Ovary (tissue), 10 donors: Measurements from ENCODE around the gene CTRB1. TPM values are rescaled to one million over a fixed set of nuclear protein-coding genes. Genes with fewer than 3 reads are reported as not detected.

Experiments used
- DNase-seq, 5 donors: peaks; one replicate each; pipeline ENCODE4 v3.0.0-alpha.2; 2019 to 2020
- H3K27ac ChIP-seq, 2 donors: fragments of 200-600 bp; one replicate each; pipeline versions ENCODE4 v1.5.1 to v1.8.0; 2019 to 2022
- H3K27me3 ChIP-seq: fragments of 200-600 bp; one replicate; pipeline ENCODE4 v1.8.0; 2022
- H3K36me3 ChIP-seq: fragments of 200-600 bp; sonication (generic); one replicate; pipeline ENCODE4 v1.5.1; 2019
- H3K4me1 ChIP-seq: one replicate; pipeline ENCODE4 v1.8.1; 2013; ENCODE audit warnings: mild to moderate bottlenecking, moderate library complexity; ENCODE audit not compliant: insufficient read depth
- H3K4me3 ChIP-seq: fragments of 200-600 bp; sonication (generic); one replicate; pipeline ENCODE4 v1.5.1; 2017
- H3K9me3 ChIP-seq, 2 donors: fragments of 200-600 bp in 1 of 2; sonication (generic) in 1 of 2; one replicate each; pipeline versions ENCODE4 v1.5.1 to v1.8.1; 2013 to 2019; ENCODE audit warnings: mild to moderate bottlenecking in 1 of 2, moderate library complexity in 1 of 2
- CTCF ChIP-seq, 3 donors: fragments of 450-650 bp in 2 of 3; fragments of 200-600 bp in 1 of 3; IDR thresholded peaks; one replicate each; pipeline versions ENCODE4 v1.5.1 to v1.8.0; 2016 to 2022; ENCODE audit warnings: antibody characterized with exemption in 3 of 3, mild to moderate bottlenecking in 1 of 3
- EP300 ChIP-seq: sonication (generic); formaldehyde crosslinking; IDR thresholded peaks from one replicate; pipeline ENCODE4 v1.6.1; 2017; ENCODE audit warnings: antibody characterized with exemption
- POLR2A ChIP-seq: fragments of 450-650 bp; IDR thresholded peaks from one replicate; pipeline ENCODE4 v1.6.1; 2017; ENCODE audit warnings: antibody characterized with exemption, mild to moderate bottlenecking, moderate library complexity
- WGBS, 3 donors: extraction: QIAGEN DNeasy Blood & Tissue Kit in 1 of 3; methylation state at CpG; one replicate each; pipeline versions ENCODE4 v1.1.5 to v1.1.7; 2013 to 2017; 5-methylcytosine and 5-hydroxymethylcytosine counted together
- intact Hi-C, 4 donors: fragments of 100-400 bp; cut with DNase I; formaldehyde crosslinking; loops; one replicate each; pipeline versions ENCODE4 v1.11.0 to v1.15.1; 2022 to 2023
- long read RNA-seq, 3 donors: library from polyadenylated mRNA in 2 of 3; unstranded in 2 of 3; transcript quantifications; one replicate each; pipeline ENCODE4 v2.0.0 and lab custom pipeline, GENCODE V29; 2021 to 2026
- polyA plus RNA-seq, 2 donors: library from polyadenylated mRNA; stranded (reverse); fragments of 200-250 nt in 1 of 2; fragments of 350-450 nt in 1 of 2; fragmentation: Illumina TruSeq in 1 of 2; extraction: RNeasy Lipid Tissue Mini Kit (QIAGEN cat#74804) in 1 of 2; gene quantifications; one replicate each; pipeline ENCODE4 v1.2.3, GENCODE V29; 2013 to 2014
- total RNA-seq, 7 donors: library from RNA; depleted of rRNA in 2 of 7; stranded (reverse); fragments of >200 nt in 2 of 7; fragmentation: NEBNext Ultra II Directional in 3 of 7; extraction: Animal tissue kit (Norgen Biotek cat#: 25700) in 3 of 7; gene quantifications; one replicate each; pipeline versions ENCODE4 v1.1.0 to v1.2.4, GENCODE V29; 2016 to 2023
- donor health status: DM: no; HTN: no; CAD: no; lungs with moderate emphysema.
- donor health status: DM: no; HTN: no; CAD: no.
- donor health status: Bipolar disorder and iron deficiency.
- donor health status: DM: yes; HTN: yes; CAD: no.
- donor health status: DM: no; HTN: no; CAD: no.
- donor health status: DM: yes; HTN: yes; CAD: no.

The CTRB1 gene
- total RNA-seq, result 10 to 100 TPM in 2 of 7 donors, 1 to 10 TPM in 1, under 1 TPM in 2, not detected in 2; 0.67 to 14.7 (median 3.1) TPM
- not detected for polyA plus RNA-seq
- long read RNA-seq, donor 1, result 0 reads
- long read RNA-seq, donor 2, partial matches to known transcripts, result 0 of 10 reads
- long read RNA-seq, donor 2, other reads (novel, unspliced or antisense), result 10 of 10 reads
- long read RNA-seq, donor 3, result 0 reads

DNA sequence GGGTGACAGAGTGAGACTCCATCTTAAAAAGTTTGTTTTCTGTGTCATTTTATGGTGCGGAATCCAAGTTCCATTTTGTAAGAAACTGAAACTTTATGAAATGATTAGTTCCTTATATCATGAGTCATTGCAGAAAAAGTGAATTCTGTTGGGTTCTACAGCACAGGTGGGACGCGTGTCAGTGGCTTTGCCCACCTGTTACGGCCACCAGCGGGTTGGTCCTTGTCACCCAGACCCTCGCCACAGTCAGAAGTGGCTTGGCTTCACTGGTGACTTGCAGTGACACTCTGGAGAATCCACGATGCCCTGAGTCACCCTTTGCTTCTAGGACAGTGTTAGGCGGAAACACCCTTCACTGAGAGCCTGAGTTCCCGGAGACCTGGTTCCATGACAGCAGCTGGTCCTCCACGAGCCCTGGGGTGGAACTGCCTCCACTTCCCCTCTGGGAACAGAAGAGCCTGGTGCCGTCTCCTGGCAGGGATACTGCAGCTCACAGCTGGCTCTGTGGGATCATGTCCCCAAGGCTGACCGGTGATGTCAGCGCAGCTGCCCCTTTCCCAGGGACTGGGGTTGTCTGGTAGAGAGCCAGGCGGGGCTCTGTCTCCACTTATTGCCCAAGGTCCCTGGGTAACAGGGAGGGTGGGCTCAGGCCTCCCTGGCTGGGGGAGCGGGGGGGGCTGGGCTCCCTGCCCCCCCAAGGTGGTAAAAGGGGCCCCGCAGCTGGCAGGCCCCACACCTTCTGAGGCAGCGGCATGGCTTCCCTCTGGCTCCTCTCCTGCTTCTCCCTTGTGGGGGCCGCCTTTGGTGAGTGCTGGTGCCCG lies at the start of gene CTRB1:
CTRB1 (plus strand) TSS at position 733 of the 821 bp plus-strand sequence; CDS start at position 753, 20 bp downstream.
- no peak within 1 kb of the TSS for H3K4me3 ChIP-seq
- no peak for DNase-seq
- no peaks in the 10 kb centered on the region for H3K36me3 ChIP-seq
- H3K9me3 ChIP-seq, result no peaks in the 10 kb centered on the region
- no peaks in the 10 kb centered on the region for H3K27me3 ChIP-seq
- WGBS, 3 donors, result 88 to 91% (median 90%) methylated on average over 16 to 19 of the region's 19 CpGs
- intact Hi-C loops, result no loop called here
- TF ChIP-seq EP300 (no peak), POLR2A (no peak), CTCF (IDR thresholded peaks at IDR 0.05) (no peak)
- no peak within 1 kb of the TSS for H3K27ac ChIP-seq
- H3K4me1 ChIP-seq, result no peaks in the 10 kb centered on the region

- 87 to 96% (median 94%) methylated on average over 10 of the region's 10 CpGs for WGBS, 3 donors
- intact Hi-C loops, result no loop called here
- Histone ChIP-seq H3K27ac (no peak overlapping the region), H3K4me1 (no peaks in the 10 kb centered on the region), H3K4me3 (no peak overlapping the region), H3K9me3 (peaks cover 0 to 9% of the 10 kb centered on the region in 2 donors), H3K36me3 (no peaks in the 10 kb centered on the region), H3K27me3 (no peaks in the 10 kb centered on the region)
- no peak for DNase-seq
- TF ChIP-seq EP300 (no peak), CTCF (IDR thresholded peaks at IDR 0.05) (no peak), POLR2A (no peak)
Observed at GRCh38 chr16:75169899-75170405, 48.8 kb upstream of the CTRB1 start.

DNA sequence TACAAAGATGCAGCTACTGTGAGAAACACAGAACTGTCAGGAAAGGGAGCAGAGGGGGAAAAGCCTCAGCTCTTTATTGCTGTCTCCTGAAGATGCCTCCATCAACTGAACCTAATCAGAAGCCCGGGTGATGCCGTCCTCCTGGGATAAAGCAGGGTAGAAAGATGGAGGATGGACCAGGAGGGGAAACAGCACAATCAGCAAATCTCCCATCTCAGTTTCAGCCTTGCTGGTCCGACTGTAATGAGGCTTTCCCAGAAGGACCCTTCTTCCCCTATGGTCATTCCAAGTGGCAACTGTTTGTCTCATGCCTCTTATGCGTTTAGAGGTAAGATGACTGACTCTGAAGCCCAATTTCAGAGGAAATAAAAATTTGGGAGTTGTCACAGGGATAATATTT lies 46.2 kb upstream of the CTRB1 start:
- no peaks in the 10 kb centered on the region for H3K27me3 ChIP-seq
- no peaks in the 10 kb centered on the region for H3K4me1 ChIP-seq
- H3K9me3 ChIP-seq, result peaks cover 0 to 15% of the 10 kb centered on the region in 2 donors
- 96 to 98% (median 97%) methylated on average over 4 of the region's 4 CpGs for WGBS, 3 donors
- H3K36me3 ChIP-seq, result no peaks in the 10 kb centered on the region
- intact Hi-C loops, result no loop called here
- no peak overlapping the region for H3K27ac ChIP-seq
- no peak overlapping the region for H3K4me3 ChIP-seq
- DNase-seq, result no peak
- TF ChIP-seq POLR2A (no peak), EP300 (no peak), CTCF (IDR thresholded peaks at IDR 0.05) (no peak)

DNA sequence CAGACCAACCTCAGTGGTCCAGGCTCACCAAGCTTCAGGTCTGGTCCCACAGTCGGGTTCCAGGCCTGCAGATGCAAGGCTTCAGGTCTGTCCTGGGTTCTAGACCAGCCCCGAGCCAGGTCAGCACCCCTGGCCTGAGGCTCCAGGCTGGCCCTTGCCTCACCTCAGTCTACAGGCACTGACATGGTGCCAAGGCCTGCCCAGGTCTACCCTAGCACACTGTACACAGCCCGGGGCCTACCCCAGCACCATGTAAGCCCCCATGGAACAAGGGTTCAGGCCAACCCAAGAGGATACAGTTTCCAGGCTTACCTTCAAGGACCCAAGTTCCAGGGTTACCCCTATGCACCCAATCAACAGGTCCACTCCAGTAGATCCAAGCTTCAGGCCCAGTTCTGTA lies 43.7 kb upstream of the CTRB1 start:
- no peaks in the 10 kb centered on the region for H3K4me1 ChIP-seq
- no peak overlapping the region for H3K4me3 ChIP-seq
- H3K27ac ChIP-seq, result no peak overlapping the region
- H3K27me3 ChIP-seq, result no peaks in the 10 kb centered on the region
- TF ChIP-seq POLR2A (no peak), EP300 (no peak), CTCF (IDR thresholded peaks at IDR 0.05) (no peak)
- 97 to 100% (median 100%) methylated on average over 3 of the region's 3 CpGs for WGBS, 3 donors
- H3K9me3 ChIP-seq, result peaks cover 0 to 6% of the 10 kb centered on the region in 2 donors
- intact Hi-C loops, result no loop called here
- no peak for DNase-seq
- no peaks in the 10 kb centered on the region for H3K36me3 ChIP-seq
